IPS DF 6.9 (cell line): ENCODE measurements around the gene IFI27L1.

Source experiments
- DNase-seq: peaks from one replicate; pipeline ENCODE4 v3.0.0-alpha.2; 2013; ENCODE audit warnings: low read depth, low spot score
- H3K27ac ChIP-seq: one replicate; pipeline ENCODE4 v1.5.1; 2013; ENCODE audit warnings: low read length, control low read depth
- H3K27me3 ChIP-seq: 2 replicates; pipeline ENCODE4 v1.6.1; 2013; ENCODE audit warnings: mild to moderate bottlenecking, low read length; ENCODE audit not compliant: control insufficient read depth, insufficient read depth
- H3K36me3 ChIP-seq: 2 replicates; pipeline ENCODE4 v1.6.1; 2013; ENCODE audit warnings: low read length; ENCODE audit not compliant: control insufficient read depth, insufficient read depth
- H3K4me1 ChIP-seq: 2 replicates; pipeline ENCODE4 v1.6.1; 2013; ENCODE audit warnings: low read length; ENCODE audit not compliant: control insufficient read depth, insufficient read depth
- H3K4me3 ChIP-seq: 2 replicates; pipeline ENCODE4 v1.5.1; 2013; ENCODE audit warnings: mild to moderate bottlenecking, low read length
- H3K9me3 ChIP-seq: 2 replicates; pipeline ENCODE4 v1.6.1; 2013; ENCODE audit warnings: low read length, inconsistent platforms; ENCODE audit not compliant: control insufficient read depth, insufficient read depth
- WGBS: extraction: QIAGEN DNeasy Blood & Tissue Kit; methylation state at CpG from one replicate; pipeline ENCODE4 v1.1.7; 2013; ENCODE audit warnings: mixed read lengths, missing lambda C conversion rate; ENCODE audit not compliant: insufficient read length, insufficient coverage; 5-methylcytosine and 5-hydroxymethylcytosine counted together

Gene IFI27L1

DNA sequence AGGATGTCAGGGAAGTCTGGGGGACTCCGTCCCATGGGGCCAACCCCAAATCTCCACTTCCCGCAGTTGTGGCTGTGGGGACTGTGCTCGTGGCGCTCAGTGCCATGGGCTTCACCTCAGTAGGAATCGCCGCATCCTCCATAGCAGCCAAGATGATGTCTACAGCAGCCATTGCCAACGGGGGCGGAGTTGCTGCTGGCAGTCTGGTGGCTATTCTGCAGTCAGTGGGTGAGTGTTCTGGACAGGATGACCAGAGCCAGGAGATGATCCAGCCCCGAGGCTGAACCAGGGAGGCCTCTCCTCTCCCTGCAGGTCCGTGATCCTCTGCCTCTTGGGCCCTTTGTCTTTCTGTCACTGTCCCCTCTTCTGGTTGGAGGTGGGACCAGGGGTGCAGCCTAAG is 20.6 kb downstream of the IFI27L1 start:
- H3K27ac ChIP-seq, result no peak overlapping the region
- H3K9me3 ChIP-seq, result no peaks in the 10 kb centered on the region
- H3K36me3 ChIP-seq, result no peaks in the 10 kb centered on the region; the same call in 1 of the 2 replicates
- no peak overlapping the region for H3K4me3 ChIP-seq
- H3K27me3 ChIP-seq, result no peaks in the 10 kb centered on the region
- DNase-seq, result no peak
- no peaks in the 10 kb centered on the region for H3K4me1 ChIP-seq
- no CpG with 5 or more reads among the region's 10 CpGs for whole genome bisulfite sequencing

DNA sequence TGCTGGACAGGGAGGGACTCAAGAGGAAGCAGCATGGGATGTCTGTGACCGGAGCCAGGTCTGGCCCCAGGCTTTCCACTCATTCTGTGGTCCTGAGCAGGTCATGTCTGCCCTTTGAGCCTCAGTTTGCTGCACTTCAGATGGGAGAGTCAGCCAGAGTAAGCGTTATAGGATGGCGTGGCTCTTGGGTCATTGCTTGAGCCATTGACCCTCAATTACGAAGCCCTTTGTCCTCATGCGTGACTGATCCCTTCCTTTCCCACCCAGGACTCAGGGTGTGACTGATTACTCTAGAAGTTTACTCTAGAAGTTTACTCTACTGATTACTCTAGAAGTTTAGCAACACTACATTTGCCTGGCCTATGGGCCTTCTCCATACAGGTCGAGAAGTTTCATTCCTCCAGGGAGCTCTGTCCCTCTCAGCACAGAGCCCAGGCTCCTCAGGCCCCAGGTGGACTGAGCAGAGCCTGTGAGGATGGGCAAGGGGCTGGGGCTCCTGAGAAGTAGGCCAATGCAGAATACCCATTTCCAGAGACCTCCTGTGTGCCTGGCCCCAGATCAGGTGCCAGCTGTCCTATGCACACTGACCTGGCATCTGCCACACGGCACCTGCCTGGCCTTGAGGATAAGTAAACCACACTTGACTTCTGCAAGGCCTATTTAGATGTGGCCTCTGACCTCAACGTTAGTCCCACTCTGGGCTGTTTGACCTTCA is 21.8 kb downstream of the IFI27L1 start:
- Histone ChIP-seq H3K9me3 (no peaks in the 10 kb centered on the region), H3K4me3 (no peak overlapping the region), H3K4me1 (no peaks in the 10 kb centered on the region), H3K27me3 (no peaks in the 10 kb centered on the region), H3K27ac (no peak overlapping the region), H3K36me3 (no peaks in the 10 kb centered on the region; the same call in 1 of the 2 replicates)
- no peak for DNase-seq
- no CpG with 5 or more reads among the region's 8 CpGs for WGBS

DNA sequence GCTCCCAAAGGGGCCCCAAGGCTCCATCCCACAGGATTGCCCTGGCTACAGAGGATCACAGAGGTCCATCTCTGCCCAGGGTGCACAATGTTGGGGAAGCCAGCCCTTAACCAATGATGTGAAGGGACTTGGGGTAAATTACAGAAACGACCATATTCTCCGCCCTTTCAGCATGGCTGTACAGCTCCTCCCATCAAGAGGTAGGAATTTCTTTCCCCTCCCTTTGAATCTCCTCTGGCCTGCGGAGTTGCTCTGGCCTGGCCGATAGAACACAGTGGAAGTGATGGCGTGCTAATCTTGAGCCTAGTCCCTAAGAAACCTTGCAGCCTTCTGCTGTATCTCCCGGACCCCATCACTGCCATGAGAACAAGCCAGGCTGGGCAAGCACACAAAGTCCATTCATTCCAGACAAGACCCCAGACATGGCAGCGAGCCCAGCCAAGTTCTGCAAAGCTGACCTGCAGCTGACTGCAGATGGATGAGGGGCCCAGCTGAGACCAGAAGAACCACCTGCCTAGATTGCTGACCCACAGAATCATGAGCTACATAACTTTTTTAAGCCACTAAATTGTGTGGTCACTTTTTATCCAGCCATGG is 22.5 kb downstream of the IFI27L1 start:
- Histone ChIP-seq H3K9me3 (no peaks in the 10 kb centered on the region), H3K36me3 (no peaks in the 10 kb centered on the region), H3K4me1 (no peaks in the 10 kb centered on the region), H3K4me3 (no peak overlapping the region), H3K27ac (no peak overlapping the region), H3K27me3 (no peaks in the 10 kb centered on the region)
- no peak for DNase-seq
- WGBS, result no CpG with 5 or more reads among the region's 7 CpGs

DNA sequence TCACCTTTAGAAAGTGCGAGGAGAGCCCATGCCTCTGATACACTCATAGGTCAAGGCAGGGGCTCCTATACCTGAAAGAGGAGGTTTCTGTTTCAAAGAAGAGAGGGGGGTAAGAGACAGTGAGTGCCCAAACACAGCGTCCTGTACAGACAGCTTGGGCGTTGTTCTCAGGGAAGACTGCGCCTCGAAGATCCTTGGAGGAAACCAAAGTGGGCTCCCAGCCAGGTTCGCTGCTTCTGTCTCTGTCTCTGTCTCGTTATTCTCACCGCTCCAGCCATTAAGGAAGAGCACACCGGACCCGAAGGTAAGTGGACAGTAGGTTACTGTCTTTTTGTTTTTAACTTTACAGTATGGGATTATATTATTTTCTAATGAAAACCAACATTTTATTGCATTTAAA is 23.6 kb downstream of the IFI27L1 start:
- H3K4me3 ChIP-seq, result no peak overlapping the region
- no peaks in the 10 kb centered on the region for H3K9me3 ChIP-seq
- DNase-seq, result no peak
- no peak overlapping the region for H3K27ac ChIP-seq
- no peaks in the 10 kb centered on the region for H3K36me3 ChIP-seq
- H3K4me1 ChIP-seq, result no peaks in the 10 kb centered on the region
- no CpG with 5 or more reads among the region's 10 CpGs for WGBS
- no peaks in the 10 kb centered on the region for H3K27me3 ChIP-seq

DNA sequence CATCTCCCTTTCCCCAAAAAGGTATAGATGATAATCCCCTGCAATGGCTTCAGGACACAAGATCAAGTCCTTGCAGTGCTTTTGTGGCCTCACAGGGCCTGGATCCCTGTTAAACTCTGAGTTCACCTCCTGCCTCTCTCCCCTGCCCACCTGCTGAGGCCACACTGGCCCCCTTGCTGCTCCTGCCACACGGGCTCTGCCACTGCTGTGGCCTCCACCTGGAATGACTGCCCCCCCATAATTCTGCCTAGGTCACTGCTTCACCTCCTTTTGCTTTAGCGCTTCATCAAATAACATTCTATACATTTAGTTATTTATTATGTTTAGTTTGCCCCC is 28.8 kb downstream of the IFI27L1 start:
- H3K4me3 ChIP-seq, result no peak overlapping the region
- H3K9me3 ChIP-seq, result no peaks in the 10 kb centered on the region
- H3K27ac ChIP-seq, result no peak overlapping the region
- WGBS, result no CpG with 5 or more reads among the region's 2 CpGs
- DNase-seq, result no peak
- H3K36me3 ChIP-seq, result no peaks in the 10 kb centered on the region
- no peaks in the 10 kb centered on the region for H3K4me1 ChIP-seq
- H3K27me3 ChIP-seq, result no peaks in the 10 kb centered on the region

DNA sequence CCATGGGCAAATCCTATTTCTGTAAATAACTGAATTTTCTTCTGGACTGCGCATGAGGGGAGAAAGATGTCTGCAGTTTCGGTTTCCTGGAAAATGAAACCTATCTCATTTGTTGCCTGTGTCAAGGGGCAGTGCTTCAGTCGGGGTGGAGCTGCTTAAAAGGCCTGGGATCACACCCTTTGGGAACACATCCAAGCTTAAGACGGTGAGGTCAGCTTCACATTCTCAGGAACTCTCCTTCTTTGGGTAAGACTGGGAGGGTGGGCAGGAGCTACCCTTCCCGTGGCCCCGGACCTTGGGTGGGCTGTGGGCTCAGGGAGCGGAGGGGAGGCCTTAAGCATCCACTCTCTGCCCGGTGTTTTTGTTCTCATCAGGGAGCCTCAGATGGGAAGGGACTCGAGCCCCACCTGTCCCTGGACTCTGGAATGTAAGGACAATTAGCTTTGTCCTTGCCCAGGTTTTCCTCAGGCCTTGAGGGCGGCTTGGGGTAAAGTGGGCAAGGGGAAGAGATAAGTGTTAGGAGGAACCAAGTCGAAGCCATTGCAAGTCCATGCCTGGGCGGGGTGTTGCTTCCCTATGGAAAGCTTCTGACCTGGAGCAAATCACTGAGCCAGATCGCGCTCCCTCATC is 29.6 kb downstream of the IFI27L1 start, which contains the start of gene IFI27:
IFI27 (plus strand) TSS at position 185 of the 630 bp plus-strand sequence.
- H3K9me3 ChIP-seq, result no peaks in the 10 kb centered on the region
- no CpG with 5 or more reads among the region's 14 CpGs for WGBS
- H3K4me3 ChIP-seq, result no peak within 1 kb of the TSS
- no peak for DNase-seq
- H3K27me3 ChIP-seq, result no peaks in the 10 kb centered on the region
- no peaks in the 10 kb centered on the region for H3K36me3 ChIP-seq
- no peak within 1 kb of the TSS for H3K27ac ChIP-seq
- no peaks in the 10 kb centered on the region for H3K4me1 ChIP-seq

DNA sequence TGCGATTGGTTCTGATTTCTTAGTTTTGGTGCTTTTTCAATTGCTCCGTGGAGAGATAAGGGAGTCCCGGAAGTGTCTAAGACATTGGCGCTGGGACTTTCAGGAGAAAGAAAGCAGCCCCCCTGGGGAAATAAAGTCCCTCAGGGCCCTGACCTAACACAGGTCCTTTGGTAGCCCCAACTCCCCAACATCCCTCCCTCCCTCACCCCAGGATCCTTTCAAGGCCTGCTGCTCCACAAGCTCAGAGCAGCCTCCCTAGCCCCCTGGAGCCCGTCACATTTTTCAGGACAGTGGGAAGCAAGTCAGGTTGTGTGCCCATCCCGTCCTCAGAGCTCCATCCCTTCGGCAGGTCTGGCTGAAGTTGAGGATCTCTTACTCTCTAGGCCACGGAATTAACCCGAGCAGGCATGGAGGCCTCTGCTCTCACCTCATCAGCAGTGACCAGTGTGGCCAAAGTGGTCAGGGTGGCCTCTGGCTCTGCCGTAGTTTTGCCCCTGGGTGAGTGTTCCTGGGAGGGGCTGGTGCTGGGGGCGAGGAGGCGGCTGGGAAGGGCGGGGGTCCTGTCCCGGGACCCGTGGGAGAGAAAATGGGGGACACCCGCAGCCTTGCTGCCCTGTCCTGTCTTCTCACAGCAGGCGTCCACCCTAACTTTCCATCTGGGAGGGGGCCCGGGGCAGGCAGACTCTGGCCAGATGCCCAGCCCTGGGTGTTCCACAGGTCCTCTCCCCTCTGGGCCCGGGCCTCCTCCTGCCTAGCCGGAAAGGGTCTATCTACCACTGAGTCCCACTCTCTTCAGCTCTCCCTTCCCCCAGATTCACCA is 30.4 kb downstream of the IFI27L1 start:
- Histone ChIP-seq H3K4me3 (no peak overlapping the region), H3K36me3 (no peaks in the 10 kb centered on the region), H3K9me3 (no peaks in the 10 kb centered on the region), H3K27me3 (no peaks in the 10 kb centered on the region), H3K27ac (no peak overlapping the region), H3K4me1 (no peaks in the 10 kb centered on the region)
- DNase-seq, result no peak
- WGBS, result no CpG with 5 or more reads among the region's 20 CpGs

DNA sequence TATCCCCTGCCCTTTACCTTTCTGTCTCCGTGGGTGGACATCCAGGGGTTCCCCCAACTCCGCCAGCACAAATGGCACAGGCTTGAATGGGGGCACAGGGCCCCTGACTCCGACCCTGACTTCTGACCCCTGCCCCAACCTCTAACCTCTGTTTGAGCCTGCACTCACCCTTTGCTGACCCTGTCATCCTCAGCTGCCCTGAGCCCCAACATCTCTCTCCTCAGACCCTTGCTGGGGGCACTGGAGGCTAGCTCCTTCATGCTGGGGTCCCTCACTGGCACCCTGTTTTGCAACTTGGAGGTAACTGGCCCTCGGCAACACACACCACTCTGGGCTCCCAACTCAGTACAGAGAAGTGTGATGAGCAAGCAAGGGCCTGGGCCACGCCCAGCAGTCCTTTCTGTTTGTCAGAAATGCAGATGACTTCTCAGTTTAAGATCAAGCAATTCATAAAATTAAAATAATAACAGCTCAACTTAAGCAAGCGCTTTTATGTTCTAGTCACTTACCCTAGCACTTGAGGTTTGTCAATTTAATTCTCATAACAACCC is 31.5 kb downstream of the IFI27L1 start:
- H3K36me3 ChIP-seq, result no peaks in the 10 kb centered on the region
- H3K4me3 ChIP-seq, result no peak overlapping the region
- no peak for DNase-seq
- H3K27ac ChIP-seq, result no peak overlapping the region
- H3K9me3 ChIP-seq, result no peaks in the 10 kb centered on the region
- no peaks in the 10 kb centered on the region for H3K27me3 ChIP-seq
- no CpG with 5 or more reads among the region's 6 CpGs for WGBS
- no peaks in the 10 kb centered on the region for H3K4me1 ChIP-seq

DNA sequence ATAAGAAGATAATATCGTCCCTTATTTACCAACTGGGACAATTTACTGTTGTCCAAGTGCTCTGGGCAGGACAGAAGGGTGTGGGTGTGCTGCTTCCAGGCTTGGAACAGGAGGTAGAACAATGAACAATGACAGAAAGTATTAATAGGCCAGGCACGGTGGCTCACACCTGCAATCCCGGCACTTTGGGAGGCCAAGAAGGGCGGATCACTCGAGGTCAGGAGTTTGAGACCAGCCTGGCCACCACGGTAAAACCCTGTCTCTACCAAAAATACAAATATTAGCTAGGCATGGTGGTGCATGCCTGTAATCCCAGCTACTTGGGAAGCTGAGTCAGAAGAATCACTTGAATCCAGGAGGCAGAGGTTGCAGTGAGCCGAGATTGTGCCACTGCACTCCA is 32.0 kb downstream of the IFI27L1 start:
- H3K36me3 ChIP-seq, result no peaks in the 10 kb centered on the region
- no CpG with 5 or more reads among the region's 7 CpGs for WGBS
- H3K9me3 ChIP-seq, result no peaks in the 10 kb centered on the region
- no peak overlapping the region for H3K27ac ChIP-seq
- H3K4me3 ChIP-seq, result no peak overlapping the region
- H3K27me3 ChIP-seq, result no peaks in the 10 kb centered on the region
- no peak for DNase-seq
- no peaks in the 10 kb centered on the region for H3K4me1 ChIP-seq

DNA sequence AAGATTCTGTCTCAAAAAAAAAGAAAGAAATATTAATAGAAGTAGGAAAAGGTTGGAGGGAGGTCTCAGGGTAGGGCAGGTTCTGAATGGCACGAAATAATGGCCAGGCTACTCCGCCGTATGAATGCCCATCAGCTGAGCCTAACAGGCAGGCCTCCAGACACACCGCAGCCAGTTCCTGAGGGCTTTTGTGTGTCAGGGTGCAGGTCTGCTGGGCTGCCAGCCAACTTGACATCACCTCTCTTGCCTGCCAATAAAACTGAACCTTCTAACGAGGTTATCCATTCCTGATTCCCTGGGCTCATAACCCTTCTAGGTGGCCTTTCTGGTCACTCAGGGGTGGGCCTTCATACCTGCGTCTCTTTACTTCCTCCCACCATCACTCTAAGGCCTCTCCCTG is 32.4 kb downstream of the IFI27L1 start:
- no CpG with 5 or more reads among the region's 6 CpGs for WGBS
- H3K9me3 ChIP-seq, result no peaks in the 10 kb centered on the region
- DNase-seq, result no peak
- H3K4me3 ChIP-seq, result no peak overlapping the region
- no peaks in the 10 kb centered on the region for H3K4me1 ChIP-seq
- no peaks in the 10 kb centered on the region for H3K36me3 ChIP-seq
- no peak overlapping the region for H3K27ac ChIP-seq
- H3K27me3 ChIP-seq, result no peaks in the 10 kb centered on the region
